SK-N-SH (cell line): Measurements from ENCODE around the gene UBE2C. TPM values are rescaled to one million over a fixed set of nuclear protein-coding genes. Genes with fewer than 3 reads are reported as not detected.

ENCODE experiments used
- CTCF ChIA-PET: fragments of 300-600, 350-600 bp; formaldehyde crosslinking; extraction: SDS; loops from one replicate; lab custom pipeline; 2021; lab: Yijun Ruan, JAX
- POLR2A ChIA-PET: fragments of 350-600 bp; sonication (Branson Sonifier 250); formaldehyde crosslinking; extraction: SDS; loops from one replicate; lab custom pipeline; 2020; ENCODE audit warnings: antibody characterized with exemption, inconsistent platforms; lab: Yijun Ruan, JAX
- DNase-seq: peaks from one replicate; pipeline ENCODE4 v3.0.0; 2012
- H2AFZ ChIP-seq: fragments of 200-600 bp; sonication (generic); 2 replicates; pipeline ENCODE4 v1.8.1; 2016; ENCODE audit warnings: antibody characterized with exemption, mild to moderate bottlenecking, low read depth
- H3F3A ChIP-seq: fragments of 200-600 bp; sonication (generic); replicated peaks from 2 replicates; pipeline ENCODE3; 2016; ENCODE audit warnings: antibody characterized with exemption, mild to moderate bottlenecking; ENCODE audit not compliant: insufficient read depth
- H3K27ac ChIP-seq, 2 experiments: fragments of 200-500 bp in 1 of 2; fragments of 200-600 bp in 1 of 2; sonication (Bioruptor generic) in 1 of 2; sonication (generic), shearing (Covaris generic) in 1 of 2; 2 replicates each; pipeline versions ENCODE4 v1.5.1 to v1.6.1; 2014 to 2016; ENCODE audit warnings: low read depth in 2 of 2, inconsistent platforms in 1 of 2, low read length in 1 of 2, mild to moderate bottlenecking in 1 of 2, mixed read lengths in 1 of 2
- H3K27me3 ChIP-seq: fragments of 200-600 bp; sonication (generic), shearing (Covaris generic); 2 replicates; pipeline ENCODE4 v1.6.1; 2016; ENCODE audit warnings: mixed run types; ENCODE audit not compliant: insufficient read depth
- H3K36me3 ChIP-seq, 2 experiments: fragments of 200-500 bp in 1 of 2; fragments of 200-600 bp in 1 of 2; sonication (Bioruptor generic) in 1 of 2; sonication (generic) in 1 of 2; replicated peaks in 1 of 2; 2 replicates each; pipeline versions ENCODE3 to v1.5.1; 2014 to 2016; ENCODE audit warnings: low read length in 1 of 2, mild to moderate bottlenecking in 1 of 2; ENCODE audit not compliant: insufficient read depth in 2 of 2, control insufficient read depth in 1 of 2
- H3K4me1 ChIP-seq, 2 experiments: fragments of 200-500 bp in 1 of 2; fragments of 200-600 bp in 1 of 2; sonication (Bioruptor generic) in 1 of 2; sonication (generic), shearing (Covaris generic) in 1 of 2; 2 replicates each; pipeline versions ENCODE4 v1.5.1 to v1.6.1; 2014 to 2016; ENCODE audit warnings: low read depth in 1 of 2, low read length in 1 of 2, mixed run types in 1 of 2; ENCODE audit not compliant: insufficient read depth in 2 of 2, control insufficient read depth in 1 of 2
- H3K4me2 ChIP-seq: fragments of 200-600 bp; sonication (generic), shearing (Covaris generic); 2 replicates; pipeline ENCODE4 v1.6.1; 2017; ENCODE audit warnings: mixed run types
- H3K4me3 ChIP-seq, 2 experiments: fragments of 200-500 bp in 1 of 2; fragments of 200-600 bp in 1 of 2; sonication (Bioruptor generic) in 1 of 2; sonication (generic), shearing (Covaris generic) in 1 of 2; 2 replicates each; pipeline versions ENCODE4 v1.5.1 to v1.8.1; 2014 to 2016; ENCODE audit warnings: low read depth in 2 of 2, inconsistent platforms in 1 of 2, low read length in 1 of 2, mild to moderate bottlenecking in 1 of 2, mixed read lengths in 1 of 2, moderate library complexity in 1 of 2
- H3K79me2 ChIP-seq: fragments of 200-600 bp; sonication (generic); 2 replicates; pipeline ENCODE4 v1.8.1; 2017; ENCODE audit warnings: mild to moderate bottlenecking; ENCODE audit not compliant: insufficient read depth
- H3K9ac ChIP-seq: fragments of 200-600 bp; sonication (generic); 2 replicates; pipeline ENCODE4 v1.6.1; 2017; ENCODE audit warnings: mixed run types
- H3K9me2 ChIP-seq: fragments of 200-600 bp; sonication (generic); 2 replicates; pipeline ENCODE4 v1.6.1; 2017; ENCODE audit warnings: mixed run types
- H3K9me3 ChIP-seq: fragments of 200-600 bp; sonication (generic); 2 replicates; pipeline ENCODE4 v1.6.1; 2017; ENCODE audit warnings: mixed run types, mild to moderate bottlenecking, moderate library complexity
- H4K20me1 ChIP-seq: fragments of 200-600 bp; sonication (generic); 2 replicates; pipeline ENCODE4 v1.6.1; 2017; ENCODE audit warnings: mild to moderate bottlenecking, mixed run types; ENCODE audit not compliant: insufficient read depth
- FOSL2 ChIP-seq: IDR thresholded peaks from 2 replicates; pipeline ENCODE4 v1.4.0; 2012; ENCODE audit warnings: low read depth, mild to moderate bottlenecking, moderate library complexity, borderline replicate concordance
- FOXM1 ChIP-seq: IDR thresholded peaks from 2 replicates; pipeline ENCODE4 v1.4.0; 2012; ENCODE audit warnings: low read depth, mild to moderate bottlenecking
- GABPA ChIP-seq: IDR thresholded peaks from 2 replicates; pipeline ENCODE4 v1.4.0; 2012; ENCODE audit warnings: low read depth, mild to moderate bottlenecking
- GATA2 ChIP-seq: sonication (generic); formaldehyde crosslinking; IDR thresholded peaks from 2 replicates; pipeline ENCODE4 v1.5.0; 2020; ENCODE audit warnings: mild to moderate bottlenecking, missing genetic modification reagents
- IRF3 ChIP-seq: fragments of 150-350 bp; IDR thresholded peaks from 2 replicates; pipeline ENCODE4 v1.6.1; 2016; ENCODE audit warnings: mild to moderate bottlenecking, low read depth, low read length
- MAX ChIP-seq: IDR thresholded peaks from 2 replicates; pipeline ENCODE4 v1.4.0; 2012; ENCODE audit warnings: low read depth
- MXI1 ChIP-seq: IDR thresholded peaks from 2 replicates; pipeline ENCODE4 v1.6.1; 2012; ENCODE audit warnings: mild to moderate bottlenecking, low read depth, low read length, improper control_type of control experiment
- NFIC ChIP-seq: IDR thresholded peaks from 2 replicates; pipeline ENCODE4 v1.4.0; 2012; ENCODE audit warnings: borderline replicate concordance
- NRF1 ChIP-seq: IDR thresholded peaks from 2 replicates; pipeline ENCODE4 v1.6.1; 2012; ENCODE audit warnings: low read depth, mild to moderate bottlenecking, low read length
- RCOR1 ChIP-seq: fragments of 150-350 bp; IDR thresholded peaks from 2 replicates; pipeline ENCODE4 v1.6.1; 2017; ENCODE audit warnings: antibody characterized with exemption, low read length
- TEAD4 ChIP-seq: IDR thresholded peaks from 2 replicates; pipeline ENCODE4 v1.4.0; 2012; ENCODE audit warnings: mild to moderate bottlenecking, borderline replicate concordance; ENCODE audit not compliant: insufficient read depth
- USF1 ChIP-seq: IDR thresholded peaks from 2 replicates; pipeline ENCODE4 v1.4.0; 2012; ENCODE audit warnings: low read depth, borderline replicate concordance
- USF2 ChIP-seq: fragments of 150-350 bp; IDR thresholded peaks from 2 replicates; pipeline ENCODE4 v1.6.1; 2017; ENCODE audit warnings: antibody characterized with exemption, low read length, low read depth, borderline replicate concordance
- ZBTB33 ChIP-seq: IDR thresholded peaks from 2 replicates; pipeline ENCODE4 v1.4.0; 2012; ENCODE audit warnings: low read depth, borderline replicate concordance
- WGBS: methylation state at CpG from one replicate; pipeline ENCODE4 v1.1.6; 2017; ENCODE audit warnings: low lambda C conversion rate; 5-methylcytosine and 5-hydroxymethylcytosine counted together
- polyA plus RNA-seq, 3 experiments: library from polyadenylated mRNA; depleted of rRNA; stranded (reverse); fragments of >200 nt; gene quantifications; 2 replicates each; pipeline ENCODE4 v1.2.3, GENCODE V29; 2012

Gene UBE2C
- polyA plus RNA-seq, 1 of the 3 experiments (the other 2 are of a cell fraction): 115 TPM

GRCh38 chr20:45850238-45850637 is 37.8 kb downstream of the UBE2C start (continued):
- TF ChIP-seq IRF3 (no peak), FOSL2 (no peak), USF1 (no peak), USF2 (no peak), MAX (no peak), GABPA (no peak), MXI1 (no peak)

GRCh38 chr20:45850926-45851325 is 38.5 kb downstream of the UBE2C start:
- DNase-seq: no peak
- Histone ChIP-seq H3K4me2 (no peak overlapping the region), H3K27ac (no peak overlapping the region), H3K4me3 (no peak overlapping the region), H3K27me3 (no peaks in the 10 kb centered on the region), H3K9me2 (no peaks in the 10 kb centered on the region), H3F3A (peaks cover 3% of the 10 kb centered on the region), H3K9me3 (no peaks in the 10 kb centered on the region), H3K36me3 (peaks cover 16 to 27% of the 10 kb centered on the region in 2 experiments), H3K79me2 (peaks cover 18% of the 10 kb centered on the region; the same call in 1 of the 2 replicates), H3K9ac (no peak overlapping the region), H3K4me1 (peaks cover 2 to 6% of the 10 kb centered on the region in 2 experiments; a peak in 2 of 4 replicates), H4K20me1 (no peaks in the 10 kb centered on the region), H2AFZ (no peak overlapping the region)
- TF ChIP-seq RCOR1: no peak
- no peak for TF ChIP-seq TEAD4
- TF ChIP-seq FOXM1: no peak
- TF ChIP-seq NRF1: no peak
- TF ChIP-seq ZBTB33: no peak
- no peak for TF ChIP-seq GATA2
- no peak for TF ChIP-seq NFIC
- WGBS: 89% methylated on average over 1 of the region's 1 CpG
- ChIA-PET CTCF (interaction anchor here (1.6 kb wide), 2 partner anchors 8 to 18 kb away, joined by 4 to 6 read pairs; no protein-coding TSS in a partner anchor), POLR2A (no interaction called here)
